Measurements from ENCODE around the gene KCNQ5. TPM values are rescaled to one million over a fixed set of nuclear protein-coding genes. Genes with fewer than 3 reads are reported as not detected.

Gene KCNQ5
- total and polyA plus RNA-seq, 2 donors (not counting 1 experiment from before 2014, with no cell fraction given), result 0.74 to 4.6 TPM

GRCh38 chr6:73081955-73082354 lies 460.1 kb downstream of the KCNQ5 start:
- no peak for TF ChIP-seq CTCF (conservative IDR thresholded peaks at IDR 0.05 in 1 of 2, IDR thresholded peaks at IDR 0.05 in 1 of 2; ENCODE audit: low read depth in 1 of 2, low read length in 2 of 2)
- TF ChIP-seq EZH2 (IDR thresholded peaks at IDR 0.05; ENCODE audit: low read length, missing control alignments), result no peak
- H3K9ac ChIP-seq (ENCODE audit: insufficient read depth, low read length), result no peak overlapping the region
- H3K4me3 ChIP-seq (replicated peaks in 1 of 4; ENCODE audit: control extremely low read depth in 1 of 4, insufficient read depth in 1 of 4, low read depth in 3 of 4, low read length in 4 of 4), result no peak overlapping the region
- H3K9me3 ChIP-seq (ENCODE audit: control insufficient read depth, insufficient read depth, low read depth, low read length), result no peaks in the 10 kb centered on the region
- H3K36me3 ChIP-seq (ENCODE audit: control insufficient read depth, insufficient read depth, low read length), result no peaks in the 10 kb centered on the region
- peaks cover 8% of the 10 kb centered on the region for H3K4me1 ChIP-seq (ENCODE audit: control insufficient read depth, extremely low read depth, insufficient read depth, low read length)
- H2AFZ ChIP-seq (ENCODE audit: low read length), result no peak overlapping the region
- no peak overlapping the region for H3K4me2 ChIP-seq (ENCODE audit: extremely low read depth, insufficient read depth, low read length)
- no peaks in the 10 kb centered on the region for H3K79me2 ChIP-seq (ENCODE audit: control insufficient read depth, insufficient read depth, low read length)
- no peak overlapping the region for H3K27ac ChIP-seq (ENCODE audit: insufficient read depth, low read length)
- H4K20me1 ChIP-seq (ENCODE audit: control insufficient read depth, extremely low read depth, insufficient read depth, low read length), result no peaks in the 10 kb centered on the region
- H3K27me3 ChIP-seq (ENCODE audit: control insufficient read depth, insufficient read depth, low read length), result no peaks in the 10 kb centered on the region
- no peak for DNase-seq (ENCODE audit: low read depth in 2 of 2)

GRCh38 chr6:73083886-73084285 lies 462.0 kb downstream of the KCNQ5 start:
- Histone ChIP-seq H3K79me2 (ENCODE audit: control insufficient read depth, insufficient read depth, low read length) (no peaks in the 10 kb centered on the region), H3K9ac (ENCODE audit: insufficient read depth, low read length) (no peak overlapping the region), H3K4me3 (replicated peaks in 1 of 4; ENCODE audit: control extremely low read depth in 1 of 4, insufficient read depth in 1 of 4, low read depth in 3 of 4, low read length in 4 of 4) (no peak overlapping the region), H3K9me3 (ENCODE audit: control insufficient read depth, insufficient read depth, low read depth, low read length) (no peaks in the 10 kb centered on the region), H3K36me3 (ENCODE audit: control insufficient read depth, insufficient read depth, low read length) (no peaks in the 10 kb centered on the region), H3K4me2 (ENCODE audit: extremely low read depth, insufficient read depth, low read length) (no peak overlapping the region), H3K4me1 (ENCODE audit: control insufficient read depth, extremely low read depth, insufficient read depth, low read length) (peaks cover 8% of the 10 kb centered on the region), H4K20me1 (ENCODE audit: control insufficient read depth, extremely low read depth, insufficient read depth, low read length) (no peaks in the 10 kb centered on the region), H3K27ac (ENCODE audit: insufficient read depth, low read length) (no peak overlapping the region), H2AFZ (ENCODE audit: low read length) (no peak overlapping the region), H3K27me3 (ENCODE audit: control insufficient read depth, insufficient read depth, low read length) (no peaks in the 10 kb centered on the region)
- DNase-seq (ENCODE audit: low read depth in 2 of 2), result no peak
- TF ChIP-seq EZH2 (IDR thresholded peaks at IDR 0.05; ENCODE audit: low read length, missing control alignments) (no peak), CTCF (conservative IDR thresholded peaks at IDR 0.05 in 1 of 2, IDR thresholded peaks at IDR 0.05 in 1 of 2; ENCODE audit: low read depth in 1 of 2, low read length in 2 of 2) (no peak)

GRCh38 chr6:73085443-73085871 lies 463.6 kb downstream of the KCNQ5 start:
- no peak overlapping the region for H3K4me2 ChIP-seq (ENCODE audit: extremely low read depth, insufficient read depth, low read length)
- no peak overlapping the region for H3K9ac ChIP-seq (ENCODE audit: insufficient read depth, low read length)
- peak in 1 of 2 donors; percentile 54 for DNase-seq (ENCODE audit: low read depth in 2 of 2)
- H3K9me3 ChIP-seq (ENCODE audit: control insufficient read depth, insufficient read depth, low read depth, low read length), result no peaks in the 10 kb centered on the region
- H3K36me3 ChIP-seq (ENCODE audit: control insufficient read depth, insufficient read depth, low read length), result no peaks in the 10 kb centered on the region
- no peaks in the 10 kb centered on the region for H3K4me1 ChIP-seq (ENCODE audit: control insufficient read depth, extremely low read depth, insufficient read depth, low read length)
- H4K20me1 ChIP-seq (ENCODE audit: control insufficient read depth, extremely low read depth, insufficient read depth, low read length), result no peaks in the 10 kb centered on the region
- no peak overlapping the region for H3K27ac ChIP-seq (ENCODE audit: insufficient read depth, low read length)
- H2AFZ ChIP-seq (ENCODE audit: low read length), result no peak overlapping the region
- no peaks in the 10 kb centered on the region for H3K79me2 ChIP-seq (ENCODE audit: control insufficient read depth, insufficient read depth, low read length)
- no peaks in the 10 kb centered on the region for H3K27me3 ChIP-seq (ENCODE audit: control insufficient read depth, insufficient read depth, low read length)
- H3K4me3 ChIP-seq (replicated peaks in 1 of 4; ENCODE audit: control extremely low read depth in 1 of 4, insufficient read depth in 1 of 4, low read depth in 3 of 4, low read length in 4 of 4), result no peak overlapping the region
- TF ChIP-seq CTCF (conservative IDR thresholded peaks at IDR 0.05 in 1 of 2, IDR thresholded peaks at IDR 0.05 in 1 of 2; ENCODE audit: low read depth in 1 of 2, low read length in 2 of 2) (no peak), EZH2 (IDR thresholded peaks at IDR 0.05; ENCODE audit: low read length, missing control alignments) (no peak)
